H1 (cell line): Measurements from ENCODE around the gene OTOGL. TPM values are rescaled to one million over a fixed set of nuclear protein-coding genes. Genes with fewer than 3 reads are reported as not detected.

Source experiments
- CTCF ChIA-PET: fragments of 300-600 bp; sonication (Branson Sonifier 250); formaldehyde crosslinking; loops from one replicate; lab custom pipeline; 2021; ENCODE audit not compliant: partially characterized antibody; lab: Charles Lee
- POLR2A ChIA-PET: fragments of 300-600 bp; sonication (Branson Sonifier 250); formaldehyde crosslinking; loops from one replicate; lab custom pipeline; 2021; ENCODE audit warnings: inconsistent platforms; ENCODE audit not compliant: partially characterized antibody; lab: Charles Lee
- DNase-seq, 2 experiments: peaks; one replicate each; pipeline versions ENCODE4 v3.0.0 to v3.0.0-alpha.2; 2010 to 2022; ENCODE audit warnings: low spot score in 2 of 2, low read depth in 1 of 2, mixed read lengths in 1 of 2
- FAIRE-seq: peaks from 2 replicates; lab custom pipeline; 2011; peaks lifted over from hg19 to GRCh38; lab: Jason Lieb, UNC
- H2AFZ ChIP-seq: 2 replicates; pipeline ENCODE4 v1.8.1; 2012; ENCODE audit warnings: low read length, inconsistent platforms
- H2AK5ac ChIP-seq: 2 replicates; pipeline ENCODE4 v1.6.1; 2013; ENCODE audit warnings: low read depth, low read length
- H2BK120ac ChIP-seq: replicated peaks from 2 replicates; pipeline ENCODE3; 2013; ENCODE audit warnings: low read depth, low read length, inconsistent platforms
- H2BK12ac ChIP-seq: 2 replicates; pipeline ENCODE4 v1.6.1; 2013; ENCODE audit warnings: low read depth, low read length
- H2BK15ac ChIP-seq: 2 replicates; pipeline ENCODE4 v1.6.1; 2013; ENCODE audit warnings: low read length
- H2BK20ac ChIP-seq: 2 replicates; pipeline ENCODE4 v1.6.1; 2013; ENCODE audit warnings: low read length
- H2BK5ac ChIP-seq: 2 replicates; pipeline ENCODE4 v1.6.1; 2013; ENCODE audit warnings: low read depth, low read length
- H3K14ac ChIP-seq: 2 replicates; pipeline ENCODE4 v1.6.1; 2013; ENCODE audit warnings: inconsistent platforms; ENCODE audit not compliant: insufficient read length
- H3K18ac ChIP-seq: 2 replicates; pipeline ENCODE4 v1.6.1; 2013; ENCODE audit warnings: low read length; ENCODE audit errors: extremely low read depth
- H3K23ac ChIP-seq: 2 replicates; pipeline ENCODE4 v1.6.1; 2013; ENCODE audit warnings: inconsistent platforms; ENCODE audit not compliant: insufficient read length
- H3K23me2 ChIP-seq: 2 replicates; pipeline ENCODE4 v1.6.1; 2013; ENCODE audit warnings: low read depth, low read length
- H3K27ac ChIP-seq: 2 replicates; pipeline ENCODE4 v1.6.1; 2011; ENCODE audit warnings: low read depth, low read length, inconsistent platforms
- H3K27me3 ChIP-seq, 4 experiments: replicated peaks in 1 of 4; 1 replicate in 1 of 4; 2 replicates in 3 of 4; pipeline versions ENCODE4 v1.6.1 to v1.8.1; 2011 to 2013; ENCODE audit warnings: low read length in 3 of 4, mild to moderate bottlenecking in 3 of 4, inconsistent platforms in 2 of 4, mixed read lengths in 2 of 4, moderate library complexity in 1 of 4; ENCODE audit not compliant: control insufficient read depth in 3 of 4, insufficient read depth in 3 of 4; ENCODE audit errors: extremely low read depth in 1 of 4
- H3K36me3 ChIP-seq, 4 experiments: 2 replicates each; pipeline versions ENCODE4 v1.6.1 to v1.8.1; 2011 to 2013; ENCODE audit warnings: mild to moderate bottlenecking in 4 of 4, low read length in 3 of 4, moderate library complexity in 2 of 4, control low read depth in 1 of 4, inconsistent platforms in 1 of 4; ENCODE audit not compliant: insufficient read depth in 4 of 4, control insufficient read depth in 2 of 4
- H3K4ac ChIP-seq: replicated peaks from 2 replicates; pipeline ENCODE3; 2013; ENCODE audit warnings: low read length, low read depth, mixed read lengths, inconsistent platforms; ENCODE audit not compliant: insufficient read length
- H3K4me1 ChIP-seq, 4 experiments: replicated peaks in 1 of 4; 1 replicate in 1 of 4; 2 replicates in 3 of 4; pipeline versions ENCODE4 v1.6.1 to v1.8.1; 2011 to 2013; ENCODE audit warnings: low read length in 3 of 4, inconsistent platforms in 2 of 4, mixed read lengths in 1 of 4; ENCODE audit not compliant: insufficient read depth in 4 of 4, control insufficient read depth in 3 of 4
- H3K4me2 ChIP-seq, 2 experiments: 2 replicates each; pipeline versions ENCODE4 v1.6.1 to v1.8.1; 2011 to 2013; ENCODE audit warnings: low read depth in 2 of 2, low read length in 2 of 2, control low read depth in 1 of 2, inconsistent platforms in 1 of 2, mild to moderate bottlenecking in 1 of 2; ENCODE audit not compliant: insufficient read depth in 1 of 2
- H3K4me3 ChIP-seq, 4 experiments: fragments of 200-600, 300-600 bp in 1 of 4; sonication (generic), shearing (Covaris generic), sonication (Bioruptor Twin) in 1 of 4; 2 replicates each; pipeline versions ENCODE4 v1.5.1 to v1.8.1; 2011 to 2016; ENCODE audit warnings: low read length in 4 of 4, low read depth in 3 of 4, control low read depth in 2 of 4, inconsistent platforms in 2 of 4, mild to moderate bottlenecking in 2 of 4, mixed read lengths in 1 of 4, moderate library complexity in 1 of 4; ENCODE audit not compliant: insufficient read depth in 2 of 4; ENCODE audit errors: extremely low read depth in 1 of 4
- H3K56ac ChIP-seq: replicated peaks from 2 replicates; pipeline ENCODE3; 2013; ENCODE audit warnings: low read depth, mild to moderate bottlenecking, mixed read lengths, low read length, inconsistent platforms; ENCODE audit not compliant: insufficient read length
- H3K79me1 ChIP-seq: 2 replicates; pipeline ENCODE4 v1.6.1; 2013; ENCODE audit warnings: low read depth, low read length, control low read depth
- H3K79me2 ChIP-seq, 2 experiments: 2 replicates each; pipeline versions ENCODE4 v1.6.1 to v1.8.1; 2012 to 2013; ENCODE audit warnings: low read length in 2 of 2, mild to moderate bottlenecking in 2 of 2, inconsistent platforms in 1 of 2; ENCODE audit not compliant: insufficient read depth in 2 of 2, control insufficient read depth in 1 of 2
- H3K9ac ChIP-seq, 4 experiments: replicated peaks in 1 of 4; 1 replicate in 1 of 4; 2 replicates in 3 of 4; pipeline versions ENCODE4 v1.6.1 to v1.8.1; 2011 to 2013; ENCODE audit warnings: low read depth in 3 of 4, low read length in 3 of 4, control low read depth in 2 of 4, mild to moderate bottlenecking in 2 of 4, moderate library complexity in 2 of 4, inconsistent platforms in 1 of 4; ENCODE audit errors: extremely low read depth in 1 of 4
- H3K9me3 ChIP-seq, 2 experiments: 2 replicates each; pipeline versions ENCODE4 v1.6.1 to v1.8.1; 2012 to 2013; ENCODE audit warnings: mild to moderate bottlenecking in 2 of 2, moderate library complexity in 2 of 2, control low read depth in 1 of 2, inconsistent platforms in 1 of 2, low read depth in 1 of 2, low read length in 1 of 2, mixed read lengths in 1 of 2; ENCODE audit not compliant: insufficient read depth in 2 of 2
- H4K20me1 ChIP-seq, 2 experiments: replicated peaks in 1 of 2; 2 replicates each; pipeline versions ENCODE3 to v1.8.1; 2011 to 2013; ENCODE audit warnings: inconsistent platforms in 2 of 2, low read length in 2 of 2, mild to moderate bottlenecking in 1 of 2; ENCODE audit not compliant: insufficient read depth in 2 of 2, control insufficient read depth in 1 of 2
- H4K5ac ChIP-seq: 2 replicates; pipeline ENCODE4 v1.6.1; 2013; ENCODE audit warnings: low read length, low read depth, mixed read lengths, inconsistent platforms; ENCODE audit not compliant: insufficient read length
- H4K8ac ChIP-seq: 2 replicates; pipeline ENCODE4 v1.8.0; 2013; ENCODE audit warnings: mild to moderate bottlenecking, moderate library complexity, low read length, inconsistent platforms; ENCODE audit not compliant: insufficient read depth; ENCODE audit errors: extremely low read depth
- H4K91ac ChIP-seq: replicated peaks from 2 replicates; pipeline ENCODE3; 2013; ENCODE audit warnings: low read length, mixed read lengths, inconsistent platforms; ENCODE audit not compliant: insufficient read length
- ASH2L ChIP-seq: fragments of 200-600, 300-600 bp; sonication (generic); IDR thresholded peaks from one replicate; pipeline ENCODE4 v1.7.1; 2017; ENCODE audit warnings: low read length
- BCL11A ChIP-seq, 2 experiments: IDR thresholded peaks; one replicate each; pipeline ENCODE4 v1.6.1; 2011; ENCODE audit warnings: low read depth in 2 of 2, low read length in 2 of 2, mild to moderate bottlenecking in 2 of 2
- NANOG ChIP-seq: IDR thresholded peaks from 2 replicates; pipeline ENCODE4 v1.6.1; 2011; ENCODE audit warnings: low read length, low read depth, mild to moderate bottlenecking, inconsistent platforms; ENCODE audit not compliant: insufficient read depth, poor library complexity, severe bottlenecking
- SIRT6 ChIP-seq: IDR thresholded peaks from one replicate; pipeline ENCODE4 v1.7.1; 2012; ENCODE audit warnings: low read length, inconsistent platforms
- TAF1 ChIP-seq: IDR thresholded peaks from 2 replicates; pipeline ENCODE4 v1.6.1; 2011; ENCODE audit warnings: mild to moderate bottlenecking, low read depth, low read length
- ZNF274 ChIP-seq: IDR thresholded peaks from 2 replicates; pipeline ENCODE4 v1.7.0; 2012; ENCODE audit warnings: low read length, borderline replicate concordance; ENCODE audit errors: extremely low read depth
- polyA plus RNA-seq, 7 experiments: library from polyadenylated mRNA; depleted of rRNA in 3 of 7; stranded (reverse) in 5 of 7; unstranded in 2 of 7; fragments of >200 nt in 5 of 7; fragments of 200-250 nt in 2 of 7; gene quantifications; 1 replicate in 5 of 7; 2 replicates in 1 of 7; 4 replicates in 1 of 7; pipeline versions ENCODE4 v1.2.1 to v1.2.3, GENCODE V29; 2011 to 2013; ENCODE audit warnings: missing spikeins in 2 of 7, mixed read lengths in 2 of 7
- total RNA-seq: library from RNA; stranded (reverse); fragmentation: NEBNext Ultra II Directional; extraction: Animal tissue kit (Norgen Biotek cat#: 25700); gene quantifications from 2 replicates; pipeline ENCODE4 v1.2.1, GENCODE V29; 2021

The OTOGL gene
- total and polyA plus RNA-seq, 2 of the 8 experiments (the other 6 are each of a cell fraction or from before 2014, with no cell fraction given) = 0.12 to 0.17 TPM

DNA sequence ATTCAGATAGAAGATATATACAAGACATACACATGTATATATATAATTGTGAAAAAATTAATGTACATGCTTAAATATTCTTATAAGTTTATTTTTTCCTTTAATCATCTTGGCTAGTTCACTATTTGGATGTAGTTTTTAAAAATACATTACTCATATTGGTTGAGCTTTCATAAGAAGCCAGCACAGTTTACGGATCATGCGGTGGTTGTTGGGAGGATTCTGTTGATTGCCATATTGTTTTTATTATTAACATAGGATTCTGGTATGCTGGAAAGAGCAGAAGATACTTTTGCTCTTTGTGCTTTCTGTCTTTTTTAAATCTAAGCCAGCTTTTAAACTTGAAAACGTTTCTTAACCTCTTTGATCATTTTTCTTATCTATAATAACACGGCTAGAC lies 163.4 kb downstream of the OTOGL start (continued):
- TF ChIP-seq SIRT6 = no peak

- FAIRE-seq = no peak
- no peak overlapping the region for H3K18ac ChIP-seq
- no peak for TF ChIP-seq TAF1
- TF ChIP-seq ZNF274 = no peak
- no peak for TF ChIP-seq ASH2L
- TF ChIP-seq NANOG = no peak
- no peak for TF ChIP-seq BCL11A (IDR thresholded peaks at IDR 0.05; ENCODE audit: low read depth in 2 of 2, low read length in 2 of 2)
These were observed 165.0 kb downstream of the OTOGL start for GRCh38 chr12:80264386-80264785.

More at GRCh38 chr12:80264386-80264785, 165.0 kb downstream of the OTOGL start:
- no peaks in the 10 kb centered on the region for H3K9me3 ChIP-seq
- H3K4me2 ChIP-seq = no peak overlapping the region
- H3K27ac ChIP-seq = no peak overlapping the region
- no peaks in the 10 kb centered on the region for H3K36me3 ChIP-seq
- H4K20me1 ChIP-seq = no peaks in the 10 kb centered on the region
- H3K23ac ChIP-seq = no peak overlapping the region
- H4K5ac ChIP-seq = no peak overlapping the region
- no peak overlapping the region for H3K4ac ChIP-seq
- no peak overlapping the region for H4K8ac ChIP-seq
- H3K4me1 ChIP-seq = no peaks in the 10 kb centered on the region
- no peak overlapping the region for H3K14ac ChIP-seq
- H2AK5ac ChIP-seq = no peak overlapping the region
- H2AFZ ChIP-seq = no peak overlapping the region
- no peak overlapping the region for H3K56ac ChIP-seq
- no peaks in the 10 kb centered on the region for H3K27me3 ChIP-seq
- no peaks in the 10 kb centered on the region for H3K79me2 ChIP-seq
- H2BK5ac ChIP-seq = no peak overlapping the region
- H3K23me2 ChIP-seq = no peaks in the 10 kb centered on the region
- no peaks in the 10 kb centered on the region for H3K79me1 ChIP-seq
- H2BK120ac ChIP-seq = no peak overlapping the region
- H2BK12ac ChIP-seq = no peak overlapping the region
- H3K4me3 ChIP-seq = no peak overlapping the region
- H4K91ac ChIP-seq = no peak overlapping the region
- CTCF ChIA-PET = interaction anchor here (2.4 to 2.9 kb wide), 2 partner anchors 69 to 71 kb away, joined by 6 to 17 read pairs; no protein-coding TSS in a partner anchor
- H2BK20ac ChIP-seq = no peak overlapping the region
- H2BK15ac ChIP-seq = no peak overlapping the region
- POLR2A ChIA-PET = no interaction called here
- no peak for DNase-seq
- no peak overlapping the region for H3K9ac ChIP-seq
